Small intestine (tissue), 16 donors: ENCODE data around the gene TTC19. TPM values are rescaled to one million over a fixed set of nuclear protein-coding genes. Genes with fewer than 3 reads are reported as not detected.

Experiments
- DNase-seq, 2 donors: peaks; one replicate each; pipeline versions ENCODE4 v3.0.0 to v3.0.0-alpha.2; 2013
- FAIRE-seq: peaks from 2 replicates; lab custom pipeline; 2012; peaks lifted over from hg19 to GRCh38; lab: Jason Lieb, UNC
- H3K27ac ChIP-seq, 3 donors: one replicate each; pipeline ENCODE4 v1.5.1; 2013; ENCODE audit warnings: low read length in 2 of 3, mild to moderate bottlenecking in 2 of 3, control low read depth in 1 of 3, inconsistent platforms in 1 of 3, low read depth in 1 of 3, moderate library complexity in 1 of 3
- H3K27me3 ChIP-seq, 3 donors: one replicate each; pipeline ENCODE4 v1.6.1; 2013; ENCODE audit warnings: low read length in 3 of 3, inconsistent platforms in 1 of 3; ENCODE audit not compliant: control insufficient read depth in 3 of 3, insufficient read depth in 3 of 3
- H3K36me3 ChIP-seq, 3 donors: one replicate each; pipeline ENCODE4 v1.6.1; 2013; ENCODE audit warnings: low read length in 3 of 3, inconsistent platforms in 1 of 3, low read depth in 1 of 3, mild to moderate bottlenecking in 1 of 3, moderate library complexity in 1 of 3; ENCODE audit not compliant: control insufficient read depth in 3 of 3, insufficient read depth in 2 of 3
- H3K4me1 ChIP-seq, 3 donors: one replicate each; pipeline ENCODE4 v1.6.1; 2013; ENCODE audit warnings: low read length in 2 of 3, inconsistent platforms in 1 of 3, low read depth in 1 of 3, mild to moderate bottlenecking in 1 of 3, moderate library complexity in 1 of 3; ENCODE audit not compliant: control insufficient read depth in 3 of 3, insufficient read depth in 2 of 3
- H3K4me3 ChIP-seq, 3 donors: one replicate each; pipeline ENCODE4 v1.5.1; 2013; ENCODE audit warnings: low read length in 3 of 3, control low read depth in 1 of 3, inconsistent platforms in 1 of 3, low read depth in 1 of 3, mild to moderate bottlenecking in 1 of 3, moderate library complexity in 1 of 3
- H3K9me3 ChIP-seq, 2 donors: one replicate each; pipeline ENCODE4 v1.6.1; 2013; ENCODE audit warnings: low read depth in 1 of 2, low read length in 1 of 2; ENCODE audit not compliant: control insufficient read depth in 2 of 2, insufficient read depth in 1 of 2
- WGBS, 3 donors: extraction: QIAGEN DNeasy Blood & Tissue Kit; methylation state at CpG; one replicate each; pipeline ENCODE4 v1.1.7; 2013; 5-methylcytosine and 5-hydroxymethylcytosine counted together
- long read RNA-seq, 10 donors: transcript quantifications; one replicate each; lab custom pipeline, GENCODE V29; 2026
- polyA plus RNA-seq, 4 donors: library from polyadenylated mRNA; stranded (reverse) in 3 of 4; unstranded in 1 of 4; fragments of 200-250 nt in 3 of 4; fragments of 120-200 nt in 1 of 4; gene quantifications; one replicate each; pipeline versions ENCODE4 v1.2.1 to v1.2.3, GENCODE V29; 2013
- donor health status: healthy with polysubstance abuse.
- donor health status: control.
- donor health status: control.
- donor health status: Bipolar disorder and iron deficiency.
- donor health status: healthy.

TTC19 gene
- polyA plus RNA-seq: 10 to 100 TPM; 28.9 to 57.1 (median 35.7) TPM
- long read RNA-seq, donor 1: 0 reads
- long read RNA-seq, donor 2, transcript TTC19-201 (10 exons, 3,002 nt): major isoform, 5 of 5 reads
- long read RNA-seq, donor 2, partial matches to known transcripts: 0 of 5 reads
- long read RNA-seq, donor 2, other reads (novel, unspliced or antisense): 0 of 5 reads
- long read RNA-seq, donor 3, partial matches to known transcripts: 55 of 59 reads
- long read RNA-seq, donor 3, other reads (novel, unspliced or antisense): 0 of 59 reads
- long read RNA-seq, donor 4: 0 reads
- long read RNA-seq, donor 5, partial matches to known transcripts: 47 of 55 reads
- long read RNA-seq, donor 5, other reads (novel, unspliced or antisense): 5 of 55 reads
- long read RNA-seq, donor 6, transcript TTC19-201 (10 exons, 3,002 nt): major isoform, 5 of 12 reads
- long read RNA-seq, donor 6, partial matches to known transcripts: 6 of 12 reads
- long read RNA-seq, donor 6, other reads (novel, unspliced or antisense): 0 of 12 reads
- long read RNA-seq, donor 7, transcript TTC19-201 (10 exons, 3,002 nt): major isoform, 9 of 63 reads
- long read RNA-seq, donor 7, partial matches to known transcripts: 53 of 63 reads
- long read RNA-seq, donor 7, other reads (novel, unspliced or antisense): 0 of 63 reads
- long read RNA-seq, donor 8, partial matches to known transcripts: 0 of 1 reads
- long read RNA-seq, donor 8, other reads (novel, unspliced or antisense): 0 of 1 reads
- long read RNA-seq, donor 9, partial matches to known transcripts: 0 of 5 reads
- long read RNA-seq, donor 9, other reads (novel, unspliced or antisense): 0 of 5 reads
- long read RNA-seq, donor 10, transcript TTC19-201 (10 exons, 3,002 nt): major isoform, 5 of 7 reads
- long read RNA-seq, donor 10, partial matches to known transcripts: 0 of 7 reads
- long read RNA-seq, donor 10, other reads (novel, unspliced or antisense): 0 of 7 reads

GRCh38 chr17:15999141-15999973 is at the start of gene TTC19, which contains the start of gene ZSWIM7:
TTC19 (plus strand) TSS chr17:15999824; CDS start chr17:15999849, 25 bp downstream.
ZSWIM7 (minus strand) TSS chr17:15999704; CDS start chr17:15999594, 110 bp downstream.
- Histone ChIP-seq H3K27me3 (no peaks in the 10 kb centered on the region), H3K9me3 (peaks cover 0 to 11% of the 10 kb centered on the region in 2 donors), H3K36me3 (peaks cover 3 to 32% (median 13%) of the 10 kb centered on the region in 3 donors), H3K4me3 (peak within 1 kb of the TSS; percentile 78 to 87 (median 80)), H3K4me1 (peaks cover 0 to 15% (median 14%) of the 10 kb centered on the region in 3 donors), H3K27ac (peak within 1 kb of the TSS; percentile 97 to 99 (median 98))
- peak; percentile 97 to 100 for DNase-seq
- 0 to 1% (median 0%) methylated on average over 71 to 91 of the region's 91 CpGs for WGBS, 3 donors
- FAIRE-seq: no peak

GRCh38 chr17:15951368-15952047 is 48.1 kb upstream of the TTC19 start:
- 78 to 90% (median 85%) methylated on average over 6 of the region's 6 CpGs for WGBS, 3 donors

GRCh38 chr17:15952048-15952532 is 47.5 kb upstream of the TTC19 start:
- Histone ChIP-seq H3K9me3 (no peaks in the 10 kb centered on the region), H3K27me3 (no peaks in the 10 kb centered on the region), H3K27ac (peak overlapping the region in 1 of 3 donors; percentile 18), H3K4me3 (no peak overlapping the region), H3K36me3 (peaks cover 0 to 10% (median 0%) of the 10 kb centered on the region in 3 donors), H3K4me1 (peaks cover 0 to 8% (median 0%) of the 10 kb centered on the region in 3 donors)
- no peak for FAIRE-seq
- WGBS, 3 donors: 24 to 66% (median 43%) methylated on average over 7 of the region's 7 CpGs
- DNase-seq: peak in 1 of 2 donors; percentile 27

More at GRCh38 chr17:15951368-15952047, 48.1 kb upstream of the TTC19 start:
- peaks cover 0 to 8% (median 0%) of the 10 kb centered on the region in 3 donors for H3K4me1 ChIP-seq
- peaks cover 0 to 3% (median 0%) of the 10 kb centered on the region in 3 donors for H3K27me3 ChIP-seq
- peaks cover 0 to 9% (median 0%) of the 10 kb centered on the region in 3 donors for H3K36me3 ChIP-seq
- no peaks in the 10 kb centered on the region for H3K9me3 ChIP-seq
- DNase-seq (peak in 1 of 2 donors; percentile 34), FAIRE-seq (no peak)
- no peak overlapping the region for H3K4me3 ChIP-seq
- peak overlapping the region in 1 of 3 donors; percentile 18 for H3K27ac ChIP-seq

GRCh38 chr17:15952916-15953790 is 46.5 kb upstream of the TTC19 start:
- no peak for FAIRE-seq
- 75 to 85% (median 82%) methylated on average over 21 to 22 of the region's 22 CpGs for WGBS, 3 donors

GRCh38 chr17:15954222-15954621 is 45.4 kb upstream of the TTC19 start:
- no peaks in the 10 kb centered on the region for H3K9me3 ChIP-seq
- FAIRE-seq (no peak), DNase-seq (no peak)
- no peak overlapping the region for H3K4me3 ChIP-seq
- H3K36me3 ChIP-seq: peaks cover 0 to 13% (median 0%) of the 10 kb centered on the region in 3 donors
- no peak overlapping the region for H3K27ac ChIP-seq
- H3K27me3 ChIP-seq: no peaks in the 10 kb centered on the region
- H3K4me1 ChIP-seq: peaks cover 0 to 8% (median 0%) of the 10 kb centered on the region in 3 donors
- 68 to 85% (median 78%) methylated on average over 5 of the region's 5 CpGs for WGBS, 3 donors

More at GRCh38 chr17:15952916-15953790, 46.5 kb upstream of the TTC19 start:
- H3K4me3 ChIP-seq: no peak overlapping the region
- H3K36me3 ChIP-seq: peaks cover 0 to 13% (median 0%) of the 10 kb centered on the region in 3 donors
- no peaks in the 10 kb centered on the region for H3K27me3 ChIP-seq
- H3K4me1 ChIP-seq: peaks cover 0 to 8% (median 0%) of the 10 kb centered on the region in 3 donors
- no peak for DNase-seq
- H3K9me3 ChIP-seq: no peaks in the 10 kb centered on the region
- H3K27ac ChIP-seq: no peak overlapping the region

GRCh38 chr17:15955793-15956541 is 43.7 kb upstream of the TTC19 start:
- H3K27me3 ChIP-seq: no peaks in the 10 kb centered on the region
- H3K9me3 ChIP-seq: no peaks in the 10 kb centered on the region
- peaks cover 0 to 7% (median 0%) of the 10 kb centered on the region in 3 donors for H3K4me1 ChIP-seq
- no peak for DNase-seq
- H3K4me3 ChIP-seq: no peak overlapping the region
- FAIRE-seq: no peak
- WGBS, 3 donors: 77 to 80% (median 78%) methylated on average over 14 of the region's 14 CpGs
- no peak overlapping the region for H3K27ac ChIP-seq
- peaks cover 0 to 6% (median 0%) of the 10 kb centered on the region in 3 donors for H3K36me3 ChIP-seq
